ENCODE results near the gene ZCCHC17.
"Not testable (repeated sequence)": the region's sequence is repeated elsewhere in the genome, so short reads cannot be mapped to it uniquely, and the experiment has no call there.

Gene ZCCHC17

DNA sequence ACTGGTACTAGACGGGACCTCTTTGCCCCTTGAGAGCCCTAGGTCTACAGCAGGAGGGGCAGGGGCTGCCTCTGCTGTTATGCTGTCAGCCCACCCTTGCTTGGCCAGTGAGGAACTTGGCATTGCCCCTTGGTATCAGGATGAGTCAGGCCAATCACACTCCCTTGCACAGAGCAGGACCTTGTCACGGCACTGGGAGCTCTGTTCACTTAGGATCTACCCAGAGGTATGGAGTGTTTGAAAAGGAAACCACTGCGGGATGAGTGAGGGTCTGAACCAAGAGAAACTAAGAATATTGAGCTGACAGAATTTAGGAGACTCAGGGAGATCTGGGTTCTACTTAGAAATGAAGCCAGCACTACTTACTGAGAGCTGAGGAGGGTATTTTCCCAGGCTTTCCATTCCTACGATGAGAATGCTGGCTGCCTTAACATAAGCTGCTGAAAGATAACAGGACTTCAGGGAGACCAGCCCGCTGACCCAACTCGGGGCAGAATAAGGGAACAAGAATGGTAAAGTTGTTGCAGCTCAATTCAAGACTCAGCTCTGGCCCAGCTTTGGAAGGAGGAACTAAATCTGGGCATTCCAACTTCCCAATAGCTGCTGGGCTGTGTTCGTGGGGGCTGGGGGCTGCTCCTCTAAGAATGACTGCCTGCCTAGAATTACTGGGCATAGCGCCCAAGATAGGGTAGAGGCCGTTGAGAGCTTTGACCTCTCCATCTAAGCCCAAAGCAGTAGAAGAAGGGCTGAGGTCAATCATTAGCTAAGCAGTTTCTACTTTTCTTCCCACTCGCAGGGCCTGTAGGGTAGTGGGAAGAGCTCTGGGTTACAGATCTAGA lies 74.5 kb downstream of the ZCCHC17 start:
- no peak for DNase-seq (ENCODE audit: low spot score)

GRCh38 chr1:31372051-31372450 lies 75.2 kb downstream of the ZCCHC17 start:
- no peak for DNase-seq (ENCODE audit: low spot score)

GRCh38 chr1:31372751-31373055 lies 75.9 kb downstream of the ZCCHC17 start:
- DNase-seq (ENCODE audit: low spot score), result no peak

GRCh38 chr1:31373056-31373896 lies 76.4 kb downstream of the ZCCHC17 start, which contains the start of gene FABP3:
FABP3 (minus strand) TSS chr1:31373076; CDS start chr1:31373014, 62 bp downstream.
- peak; percentile 77 for DNase-seq (ENCODE audit: low spot score)

DNA sequence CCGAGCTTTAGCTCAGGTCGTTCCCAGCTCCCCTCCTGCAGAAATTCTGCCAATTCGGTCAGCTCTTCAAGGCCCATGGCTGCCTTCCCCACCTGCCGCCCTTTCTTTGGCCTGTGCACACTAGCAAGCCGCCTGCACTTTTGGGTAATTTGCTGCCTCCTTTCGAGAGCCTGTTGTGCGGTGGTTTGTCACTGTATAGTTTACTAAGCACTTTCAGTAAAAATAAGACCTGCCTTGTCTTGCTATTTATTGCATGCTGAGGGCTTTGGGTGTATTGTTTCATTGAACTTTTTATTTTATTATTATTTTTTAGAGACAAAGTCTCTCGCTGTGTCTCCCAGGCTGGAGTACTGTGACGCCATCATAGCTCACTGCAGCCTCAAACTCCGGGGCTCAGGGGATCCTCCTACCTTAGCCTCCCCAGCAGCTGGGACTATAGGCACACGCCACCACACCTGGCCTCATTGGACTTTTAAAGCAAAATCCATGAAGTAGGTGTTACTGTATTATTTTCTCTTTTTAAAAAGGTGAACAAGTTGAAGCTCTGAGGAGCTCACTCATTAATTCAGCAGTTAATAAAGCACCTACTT lies 77.2 kb downstream of the ZCCHC17 start:
- DNase-seq (ENCODE audit: low spot score), result no peak

DNA sequence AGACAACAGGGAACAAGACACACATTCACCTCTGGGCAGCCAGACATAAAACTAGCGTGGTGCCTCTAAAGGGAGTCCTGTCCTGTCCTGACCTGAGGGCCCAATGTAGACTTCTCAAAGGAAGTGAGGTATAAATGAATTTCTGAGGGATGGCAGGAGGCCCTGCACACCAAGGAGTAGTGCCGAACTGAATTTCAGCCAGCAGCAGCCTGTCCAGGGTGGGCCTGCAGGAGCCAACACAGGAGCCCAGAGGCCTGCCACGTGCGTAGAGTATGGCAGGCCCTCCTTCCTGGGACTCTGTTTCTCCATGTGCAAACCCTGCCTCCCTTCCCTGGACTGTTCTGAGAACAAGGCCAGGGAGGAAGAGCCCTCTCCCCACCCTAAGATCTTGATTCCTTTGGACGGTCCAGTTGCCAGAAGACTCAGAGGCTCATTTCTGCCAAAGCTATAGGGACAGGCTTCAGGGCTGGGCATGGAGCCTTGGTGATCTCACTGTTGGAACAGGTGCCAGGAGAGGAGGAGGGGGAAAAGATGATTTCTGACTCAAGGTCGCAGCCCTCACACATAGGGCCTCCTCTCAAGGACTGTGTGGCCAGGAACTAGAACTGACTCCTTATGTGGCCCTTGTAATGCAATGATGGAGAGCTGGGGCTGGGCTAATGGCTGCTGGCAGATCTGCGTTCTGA lies 77.8 kb downstream of the ZCCHC17 start:
- peak; percentile 64 for DNase-seq (ENCODE audit: low spot score)

GRCh38 chr1:31376375-31377134 lies 79.7 kb downstream of the ZCCHC17 start:
- DNase-seq (ENCODE audit: low spot score), result peak; percentile 98

GRCh38 chr1:31377364-31377863 lies 80.6 kb downstream of the ZCCHC17 start:
- no peak for DNase-seq (ENCODE audit: low spot score)

DNA sequence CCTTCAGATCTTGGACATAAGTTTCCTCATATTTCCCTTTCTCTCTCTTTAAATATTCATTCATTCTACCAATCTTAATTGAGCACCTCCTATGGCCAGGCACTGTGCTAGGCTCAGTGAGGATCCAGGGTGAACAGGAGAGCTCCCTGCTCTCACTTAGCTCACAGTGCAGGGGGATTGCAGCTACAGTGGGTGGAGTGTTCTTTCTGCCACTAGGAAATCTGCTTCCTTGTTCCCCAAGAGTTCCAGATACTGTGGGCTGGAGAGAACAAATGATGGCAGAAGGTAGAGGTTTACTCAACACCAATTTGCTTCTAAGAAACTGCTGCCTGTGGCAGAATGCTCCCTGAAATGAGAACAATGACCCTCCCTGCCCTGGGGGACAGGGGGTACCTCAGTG lies 81.2 kb downstream of the ZCCHC17 start:
- DNase-seq (ENCODE audit: low spot score), result no peak

DNA sequence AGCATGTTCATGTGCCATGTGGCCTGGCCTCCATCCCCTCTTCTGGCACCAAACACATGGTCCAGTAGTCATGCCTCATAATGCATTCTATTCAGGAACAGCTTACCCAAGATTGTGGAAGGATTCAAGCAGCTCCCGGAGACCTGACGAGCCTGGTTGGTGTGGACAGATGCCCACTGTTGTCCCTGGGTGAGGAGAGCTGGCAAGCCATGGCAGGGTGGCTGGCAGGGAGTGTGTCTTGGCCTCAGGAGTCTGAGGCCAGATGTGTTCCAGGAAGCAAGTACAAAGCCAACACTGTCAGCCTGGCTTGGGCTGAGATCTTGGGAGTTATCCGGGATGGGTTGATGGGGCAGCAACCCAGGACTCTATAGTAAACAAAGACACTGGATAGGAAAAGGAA lies 83.3 kb downstream of the ZCCHC17 start:
- peak; percentile 74 for DNase-seq (ENCODE audit: low spot score)

GRCh38 chr1:31381394-31382294 lies 84.8 kb downstream of the ZCCHC17 start:
- DNase-seq (ENCODE audit: low spot score), result no peak

GRCh38 chr1:31382379-31382989 lies 85.7 kb downstream of the ZCCHC17 start:
- no peak for DNase-seq (ENCODE audit: low spot score)

DNA sequence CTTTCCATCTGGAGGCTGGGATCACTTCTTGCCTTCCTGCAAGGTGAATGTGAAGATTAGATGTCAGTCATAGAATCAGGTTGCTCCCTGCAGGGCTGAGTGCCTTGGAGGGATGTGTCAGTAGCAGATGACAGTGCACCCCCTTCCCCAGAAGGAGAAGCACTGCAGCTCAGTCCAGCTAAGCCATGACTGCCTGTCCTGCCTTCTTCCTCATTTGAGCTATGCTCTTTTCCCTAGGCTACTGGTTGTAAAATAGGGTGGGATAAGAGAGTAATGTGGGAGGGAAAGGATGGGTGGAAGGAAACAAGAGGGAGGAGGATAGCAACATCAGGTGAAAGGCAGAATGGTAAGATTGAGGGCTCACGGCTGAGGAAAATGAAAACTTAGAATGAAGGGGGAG lies 87.1 kb downstream of the ZCCHC17 start:
- no peak for DNase-seq (ENCODE audit: low spot score)

DNA sequence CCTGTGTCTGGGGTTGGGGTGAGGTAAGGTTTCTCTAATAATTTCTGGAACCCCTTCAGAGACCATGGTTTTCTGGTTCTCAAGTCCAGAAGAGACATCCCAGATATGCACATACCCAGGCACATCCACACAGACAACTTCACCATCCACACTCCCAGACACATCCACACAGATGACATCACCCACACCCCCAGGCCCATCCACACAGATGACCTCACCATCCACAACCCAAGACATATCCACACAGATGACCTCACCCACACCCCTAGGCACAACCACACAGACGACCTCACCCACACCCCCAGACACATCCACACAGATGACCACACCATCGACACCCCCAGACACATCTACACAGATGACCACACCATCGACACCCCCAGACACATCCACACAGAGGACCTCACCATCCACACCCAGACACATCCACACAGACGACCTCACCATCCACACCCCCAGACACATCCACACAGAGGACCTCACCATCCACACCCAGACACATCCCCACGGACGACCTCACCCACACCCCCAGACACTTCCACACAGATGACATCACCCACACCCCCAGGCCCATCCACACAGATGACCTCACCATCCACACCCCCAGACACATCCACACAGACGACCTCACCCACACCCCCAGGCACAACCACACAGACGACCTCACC lies 89.9 kb downstream of the ZCCHC17 start:
- DNase-seq (ENCODE audit: low spot score), result not testable (repeated sequence)

DNA sequence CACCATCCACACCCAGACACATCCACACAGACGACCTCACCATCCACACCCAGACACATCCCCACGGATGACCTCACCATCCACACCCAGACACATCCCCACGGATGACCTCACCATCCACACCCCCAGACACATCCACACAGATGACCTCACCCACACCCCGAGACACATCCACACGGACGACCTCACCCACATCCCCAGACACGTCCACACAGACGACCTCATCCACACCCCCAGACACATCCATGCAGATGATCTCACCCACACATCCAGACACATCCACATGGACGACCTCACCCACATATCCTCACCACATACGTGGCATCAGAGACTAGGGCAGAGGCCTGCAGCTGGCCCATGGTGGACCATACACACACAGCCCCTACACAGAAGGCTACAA lies 90.8 kb downstream of the ZCCHC17 start:
- no peak for DNase-seq (ENCODE audit: low spot score)

DNA sequence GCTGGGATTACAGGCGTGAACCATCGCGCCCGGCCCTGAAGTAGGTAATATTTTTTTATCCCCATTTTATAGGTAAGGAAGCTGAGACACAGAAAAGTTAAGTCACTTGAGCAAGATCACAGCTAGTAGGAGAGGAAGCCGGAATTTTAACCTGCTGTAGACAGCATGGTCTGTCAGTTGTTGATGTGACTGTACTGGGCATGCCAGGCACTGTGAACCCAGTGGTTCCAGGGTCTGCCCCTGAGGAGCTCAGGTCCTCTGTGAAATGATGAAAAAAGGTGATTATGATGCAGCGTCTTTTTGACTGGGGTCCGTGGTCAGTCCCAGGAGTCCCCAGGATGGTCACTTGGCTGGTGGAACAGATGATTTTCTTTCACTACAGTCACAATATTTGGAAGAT lies 92.8 kb downstream of the ZCCHC17 start:
- no peak for DNase-seq (ENCODE audit: low spot score)

DNA sequence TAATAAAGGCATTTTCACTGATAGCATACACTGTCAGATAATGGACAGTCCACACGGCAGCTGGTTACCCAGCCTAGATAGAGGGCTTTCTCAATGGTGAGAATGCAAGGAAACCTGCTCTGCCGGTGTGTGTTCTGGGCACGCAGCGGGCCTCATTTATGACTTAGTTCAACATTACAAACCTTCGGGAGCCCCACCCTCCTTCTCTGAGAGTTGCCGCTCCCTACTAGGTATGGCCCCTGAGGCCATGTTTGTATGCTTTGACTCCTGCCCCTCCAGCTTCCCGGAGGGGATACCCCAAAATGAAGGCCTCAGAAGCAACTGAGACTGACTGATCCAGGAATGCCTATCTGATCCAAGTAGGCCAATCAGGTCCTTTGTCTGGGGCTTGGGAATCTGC lies 93.2 kb downstream of the ZCCHC17 start:
- no peak for DNase-seq (ENCODE audit: low spot score)

DNA sequence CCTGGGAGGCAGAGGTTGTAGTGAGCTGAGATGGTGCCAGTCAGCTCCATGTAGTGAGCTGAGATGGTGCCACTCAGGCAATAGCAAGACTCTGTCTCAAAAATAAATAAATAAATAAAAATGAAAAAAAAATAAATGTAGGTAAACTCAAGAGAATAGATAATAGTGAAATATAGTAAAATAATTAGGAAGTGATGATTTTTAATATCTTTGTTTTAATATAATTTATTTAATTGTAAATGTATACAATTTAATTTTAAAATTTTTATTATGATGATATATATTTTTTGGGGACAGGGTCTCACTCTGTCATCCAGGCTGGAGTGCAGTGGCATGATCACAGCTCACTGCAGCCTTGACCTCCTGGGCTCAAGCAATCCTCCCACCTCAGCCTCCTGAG lies 96.6 kb downstream of the ZCCHC17 start:
- no peak for DNase-seq (ENCODE audit: low spot score)

- DNase-seq (ENCODE audit: low spot score), result peak; percentile 59
Measured at GRCh38 chr1:31394584-31395193, 97.9 kb downstream of the ZCCHC17 start.

Data from pons (tissue), 1 donor.